CD4-positive, alpha-beta T cell treated with Interleukin-10 for 1 hour (primary cell): ENCODE measurements around the gene TRPV2.

Experiments
- DNase-seq: peaks from one replicate; pipeline ENCODE4 v3.0.0-alpha.2; 2020

Gene TRPV2

DNA sequence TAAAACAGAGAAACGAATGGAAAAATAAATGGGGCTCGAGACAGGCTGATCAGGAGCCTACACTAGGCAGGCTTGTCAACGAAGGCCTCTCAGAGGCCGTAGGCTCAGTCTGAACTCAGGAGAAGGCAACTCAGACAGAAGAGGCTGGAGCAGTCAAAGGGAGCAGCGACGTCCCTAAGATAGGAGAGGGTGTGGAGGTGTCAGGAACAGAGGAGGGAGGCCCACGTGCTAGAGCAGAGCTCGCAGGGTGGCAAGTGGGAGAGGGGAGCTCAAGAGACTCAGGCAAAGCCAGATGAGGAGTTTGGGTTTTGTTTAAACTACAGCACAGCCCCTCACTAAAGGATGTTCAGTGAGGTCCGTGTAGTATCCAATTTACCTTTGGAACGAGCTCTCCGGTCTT is 43.9 kb downstream of the TRPV2 start:
- DNase-seq = no peak

DNA sequence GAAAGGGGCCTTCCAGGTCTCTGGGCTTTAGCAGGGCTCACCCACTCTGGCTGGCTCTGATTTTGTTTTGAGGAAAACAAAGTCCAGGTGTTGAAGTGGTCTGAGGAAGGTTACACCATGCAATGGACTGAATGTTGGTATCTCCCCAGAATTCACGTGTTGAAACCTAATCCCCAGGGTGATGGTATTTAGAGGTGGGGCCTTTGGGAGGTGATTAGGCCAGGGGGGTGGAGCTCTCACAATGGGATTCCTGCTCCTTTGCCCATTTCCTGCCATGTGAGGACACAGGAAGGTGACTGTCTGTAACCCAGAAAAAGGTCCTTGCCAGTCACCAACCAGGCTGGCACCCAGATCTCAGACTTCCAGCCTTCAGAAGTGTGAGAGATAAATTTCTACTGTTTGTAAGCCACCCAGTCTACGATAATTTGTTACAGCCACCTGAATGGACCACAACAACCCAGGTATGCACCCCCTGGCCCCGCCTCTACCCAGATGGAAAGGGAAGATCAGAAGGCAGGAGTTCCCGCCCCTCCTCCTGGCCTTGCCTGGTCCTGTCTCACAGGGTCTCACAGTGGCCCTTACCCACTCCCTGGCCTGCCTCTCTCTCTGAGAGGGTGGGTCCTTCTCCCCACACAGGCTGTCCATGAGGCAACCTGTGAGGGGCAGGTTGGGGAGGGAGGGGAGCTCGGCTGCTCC is 44.6 kb downstream of the TRPV2 start:
- DNase-seq = no peak

DNA sequence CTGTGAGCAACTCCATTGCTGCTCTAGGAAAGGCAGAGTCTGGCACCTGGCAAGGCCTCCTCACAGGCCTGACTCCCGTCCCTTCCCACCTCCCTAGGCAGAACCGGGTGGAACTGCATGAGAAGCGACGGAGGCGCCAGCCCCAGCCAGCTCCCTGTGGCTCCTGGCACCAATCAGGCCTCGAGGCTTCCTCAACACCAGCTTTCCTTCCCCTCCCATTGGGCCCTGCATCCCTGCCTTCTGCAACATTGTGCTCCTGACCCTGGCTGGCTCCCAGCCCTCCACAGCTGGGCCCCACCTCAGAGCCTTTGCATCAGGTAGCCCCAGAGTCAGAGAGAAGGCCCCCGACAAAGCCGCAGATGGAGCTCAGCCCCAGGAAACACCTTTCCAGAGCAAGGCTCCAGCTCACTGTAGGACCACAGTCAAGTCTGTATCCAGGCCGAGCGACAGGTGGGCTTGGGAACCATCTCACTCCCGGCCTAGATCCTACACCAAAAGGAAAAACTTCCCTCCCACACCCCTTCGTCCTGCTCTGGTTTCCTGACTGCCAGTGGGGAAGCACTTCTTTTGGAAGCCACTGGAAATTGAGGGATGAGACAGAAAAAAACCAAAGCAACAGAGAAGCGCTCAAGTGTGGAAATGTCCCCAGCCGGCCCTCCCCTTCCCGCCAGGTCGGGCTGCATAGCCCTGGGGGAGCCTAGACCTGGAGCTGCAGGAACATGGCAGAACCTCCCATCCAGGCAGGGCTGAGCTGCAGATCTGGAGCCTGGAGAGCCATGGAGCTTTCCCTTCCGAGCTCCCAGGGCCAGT is 45.6 kb downstream of the TRPV2 start:
- no peak for DNase-seq

DNA sequence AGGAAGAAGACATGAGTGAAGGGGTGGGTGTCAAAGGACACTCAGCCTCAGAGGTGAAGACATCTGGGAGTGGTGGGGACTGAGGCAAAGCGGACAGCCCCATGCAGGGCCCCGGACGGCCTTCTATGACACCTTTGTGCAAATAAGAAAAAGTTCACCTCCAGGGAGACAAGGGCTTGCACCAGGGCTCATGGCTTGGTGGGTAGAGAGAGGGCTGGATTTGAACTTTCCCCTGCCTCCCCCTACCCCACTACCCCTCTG is 46.2 kb downstream of the TRPV2 start:
- no peak for DNase-seq

DNA sequence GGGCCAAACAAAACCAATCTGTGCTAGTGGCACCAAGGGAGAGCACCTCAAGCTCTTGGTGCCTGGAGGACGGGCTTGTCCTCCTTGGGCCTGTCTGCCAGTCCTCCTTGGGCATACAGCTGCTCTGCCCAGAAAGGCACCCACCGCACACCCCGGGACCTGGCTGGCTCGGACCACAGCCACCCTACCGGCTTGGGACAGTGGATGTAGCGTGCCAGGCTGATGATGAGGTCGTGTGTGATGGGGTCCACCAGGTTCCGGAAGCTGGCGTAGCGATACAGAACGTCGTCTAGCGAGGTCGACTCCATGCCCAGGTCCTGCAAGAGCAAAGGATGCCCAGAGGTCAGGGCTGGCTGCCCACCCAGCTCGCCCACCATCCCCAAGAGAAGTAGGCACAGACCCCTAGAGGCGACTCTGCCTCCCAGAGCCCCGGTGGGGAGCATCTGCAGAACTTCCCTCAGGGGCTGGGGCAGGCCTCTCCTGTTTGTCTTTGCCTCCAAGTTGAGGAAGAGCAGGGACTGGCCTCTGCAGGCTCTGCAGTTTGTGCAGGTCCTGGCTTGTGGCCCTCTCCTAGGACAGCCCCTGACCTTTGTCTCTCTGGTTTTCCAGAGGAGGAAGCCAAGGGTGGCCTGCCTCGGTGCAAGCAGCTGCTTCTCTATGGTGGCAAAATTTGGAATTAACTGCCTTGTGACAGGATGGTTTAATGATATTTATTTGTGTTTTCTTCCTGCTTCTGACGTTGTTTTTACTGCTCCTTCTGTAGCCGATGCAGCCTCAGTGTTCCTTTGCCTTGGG is 46.9 kb downstream of the TRPV2 start:
- DNase-seq = no peak

DNA sequence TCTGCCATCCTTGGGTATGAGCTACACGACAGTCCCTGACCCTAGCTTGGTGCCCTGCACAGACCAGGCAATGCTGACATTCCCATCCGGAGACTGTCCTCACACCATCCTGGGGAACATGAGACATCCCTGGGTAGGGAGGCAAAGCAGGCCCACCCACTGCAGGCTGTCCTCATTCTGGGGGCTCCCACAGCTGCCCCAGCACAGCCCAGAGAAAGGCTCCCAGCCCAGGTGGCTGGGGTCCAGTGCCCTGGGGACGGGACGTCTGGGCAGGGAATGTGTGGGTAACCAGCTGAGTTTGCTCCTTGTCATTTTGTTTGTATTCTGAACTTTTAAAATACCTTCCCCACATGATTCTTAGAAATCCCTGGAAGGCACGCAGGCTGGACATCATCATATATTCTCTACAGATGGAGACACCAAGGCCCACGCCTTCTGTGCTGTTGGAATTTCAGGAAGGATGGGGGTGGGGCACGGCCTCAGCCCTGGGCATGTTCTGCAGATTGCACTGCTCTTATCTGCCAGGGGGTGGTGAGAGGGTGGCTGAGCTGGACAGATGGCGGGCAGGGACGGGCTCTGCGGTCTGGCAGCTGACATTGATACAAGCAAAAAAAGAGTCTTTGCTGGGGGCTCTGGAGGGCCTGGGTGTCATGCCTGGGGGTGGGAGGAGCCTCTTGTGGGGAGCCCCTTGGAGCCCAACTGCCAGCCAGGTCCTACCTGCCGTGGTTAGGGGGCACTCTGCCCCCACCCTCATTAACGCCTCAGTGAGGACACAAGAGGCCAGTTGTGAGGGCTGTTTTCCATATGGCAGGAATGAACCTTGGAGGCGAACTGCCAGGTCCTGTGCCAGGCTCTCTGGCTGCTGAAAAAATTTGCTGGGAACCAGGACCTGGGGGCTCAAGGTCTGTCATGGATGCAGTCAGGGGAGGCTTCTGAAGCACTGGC is 48.3 kb downstream of the TRPV2 start:
- DNase-seq = no peak

DNA sequence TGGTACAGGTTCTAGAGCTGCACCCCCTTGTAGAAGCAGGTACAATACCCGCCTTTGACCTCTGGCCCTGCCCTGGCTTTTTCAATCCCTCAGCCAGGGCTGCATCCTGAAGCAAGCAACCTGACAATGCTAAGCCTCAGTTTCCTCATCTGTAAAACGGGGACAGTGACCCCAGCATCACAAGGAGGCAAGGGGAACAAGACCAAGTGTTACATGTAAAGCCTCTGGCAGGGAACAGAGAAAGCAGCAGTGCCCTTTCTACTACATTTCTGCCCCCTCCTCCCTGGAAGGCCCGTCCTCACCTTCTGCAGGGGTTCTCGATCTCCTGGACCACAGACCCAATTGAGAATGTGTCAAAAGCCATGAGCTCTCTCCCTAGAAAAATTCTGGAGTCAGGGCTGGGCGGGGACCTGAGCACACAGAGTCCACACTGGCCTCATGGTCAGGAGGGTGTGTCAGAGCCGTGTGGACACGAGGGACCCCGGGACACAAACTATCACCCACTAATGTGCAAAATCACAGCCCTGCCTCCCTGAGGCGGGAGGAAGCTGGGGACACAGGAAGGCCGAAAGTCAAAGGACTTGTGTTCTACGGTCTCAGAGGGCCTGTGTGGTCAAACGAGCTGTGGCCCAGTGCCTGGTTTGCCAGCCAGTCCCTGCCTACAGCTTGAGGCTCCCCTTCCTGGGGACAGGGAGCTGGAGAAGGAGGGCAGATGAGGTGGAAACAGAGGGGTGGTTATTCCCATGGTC is 49.1 kb downstream of the TRPV2 start:
- DNase-seq = no peak

DNA sequence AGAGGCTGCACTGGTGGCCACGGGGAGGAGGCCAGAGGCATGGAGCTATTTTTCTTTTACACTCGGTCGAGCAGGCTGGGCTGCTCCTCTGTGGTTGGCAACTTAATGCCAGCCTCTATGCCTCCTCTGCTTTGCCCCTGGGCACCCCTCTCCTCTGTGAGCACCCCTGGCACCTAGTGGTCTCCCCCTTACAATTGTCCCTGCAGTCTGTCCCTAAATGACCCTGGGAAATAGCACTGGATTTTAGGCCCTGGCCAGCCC is 49.6 kb downstream of the TRPV2 start:
- DNase-seq = no peak

DNA sequence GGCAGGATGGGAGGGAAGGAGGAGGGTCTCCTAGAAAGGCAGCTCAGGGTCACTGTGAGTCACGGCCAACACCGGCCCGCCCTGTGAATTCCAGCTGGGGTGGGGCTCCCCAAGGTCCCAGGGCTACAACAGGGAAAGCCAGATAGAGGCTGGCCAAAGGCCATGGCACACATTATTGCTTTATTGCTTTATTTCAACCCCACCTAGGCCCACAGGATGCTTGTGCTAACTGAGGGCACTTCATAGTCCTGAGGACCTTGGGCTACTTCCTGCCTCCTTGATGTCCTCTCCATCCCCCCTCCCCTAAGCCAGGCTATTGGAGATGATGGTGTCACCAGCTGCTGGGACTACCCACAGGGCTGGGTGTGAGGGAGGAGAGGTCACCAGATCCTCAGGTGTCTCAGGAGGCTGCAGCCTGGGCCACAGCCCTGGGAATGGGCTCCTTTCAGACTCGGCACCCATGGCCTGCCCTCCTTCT is 50.5 kb downstream of the TRPV2 start:
- no peak for DNase-seq

DNA sequence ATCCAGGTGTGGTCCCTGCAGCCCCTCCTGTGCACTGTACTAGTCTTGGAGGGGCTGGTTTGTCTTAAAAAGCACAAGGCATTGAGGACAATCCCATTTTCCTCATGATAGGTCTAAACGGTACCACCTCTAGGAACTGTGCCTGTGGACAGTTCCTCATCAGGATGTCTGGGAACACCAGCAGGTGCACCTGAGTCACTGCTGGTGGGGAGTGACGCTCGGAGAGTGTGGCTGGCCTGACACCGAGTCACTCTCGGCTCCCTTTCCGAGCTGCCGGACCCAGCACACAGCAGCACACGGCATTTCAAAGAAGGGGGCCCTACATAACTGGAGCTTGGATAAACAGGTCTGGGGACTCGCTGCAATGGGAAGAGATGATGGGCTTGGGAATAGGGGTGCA is 51.0 kb downstream of the TRPV2 start:
- no peak for DNase-seq

DNA sequence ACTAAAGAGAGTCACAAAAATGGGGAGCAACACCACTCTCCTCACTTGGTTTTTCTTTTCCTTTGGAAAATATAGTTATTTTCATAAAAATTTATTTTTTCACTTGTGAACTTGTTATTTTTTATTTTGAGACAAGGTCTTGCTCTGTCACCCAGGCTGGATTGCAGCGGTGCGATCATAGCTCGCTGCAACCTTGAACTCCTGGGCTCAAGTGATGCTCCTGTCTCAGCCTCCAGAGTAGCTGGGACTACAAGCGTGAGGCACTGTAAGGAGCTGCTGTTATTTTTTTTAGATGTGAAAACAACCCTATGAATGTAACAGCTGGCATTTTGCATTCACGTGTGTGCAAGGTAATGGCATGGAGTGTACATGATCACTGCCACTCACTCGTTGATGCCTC is 51.7 kb downstream of the TRPV2 start:
- no peak for DNase-seq

DNA sequence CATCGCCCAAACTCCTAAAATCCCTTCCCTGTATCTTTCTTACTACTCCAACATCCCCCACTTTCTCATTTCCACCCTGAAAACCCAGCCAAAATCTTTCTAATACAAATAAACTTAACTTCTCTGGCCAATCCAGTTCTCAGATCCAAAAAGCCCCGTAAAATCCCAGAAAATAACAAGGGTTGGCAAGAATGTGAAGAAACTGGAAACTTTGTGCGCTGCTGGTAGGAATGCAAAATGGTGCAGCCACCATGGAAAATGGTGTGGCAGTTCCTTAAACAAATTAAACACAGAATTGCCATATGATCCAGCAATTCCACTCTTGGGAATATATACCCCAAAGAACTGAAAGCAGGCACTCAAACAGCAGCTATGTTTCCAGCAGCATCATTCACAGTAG is 52.5 kb downstream of the TRPV2 start:
- DNase-seq = no peak

DNA sequence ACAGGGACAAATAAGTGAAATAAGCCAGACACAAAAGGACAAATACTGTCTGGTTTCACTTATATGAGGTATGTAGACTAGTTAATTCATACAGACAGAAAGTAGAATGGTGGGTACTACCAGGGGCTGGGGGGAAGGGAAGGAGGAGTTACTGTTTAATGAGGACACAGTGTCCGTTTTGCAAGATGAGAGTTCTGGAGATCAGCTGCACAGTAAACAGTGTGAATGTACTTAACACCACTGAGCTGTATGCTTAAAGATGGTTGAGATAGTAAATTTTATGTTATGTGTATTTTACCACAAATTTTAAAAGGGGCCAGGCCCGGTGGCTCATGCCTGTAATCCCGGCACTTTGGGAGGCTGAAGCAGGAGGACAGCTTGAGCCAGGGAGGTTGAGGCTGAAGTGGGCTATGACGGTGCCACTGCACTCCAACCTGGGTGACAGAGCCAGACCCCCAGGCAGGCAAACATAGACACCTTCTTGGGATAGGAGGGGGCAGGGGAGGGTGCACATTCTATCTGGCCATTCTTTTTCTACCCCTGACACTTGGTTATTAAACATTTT is 53.1 kb downstream of the TRPV2 start:
- DNase-seq = no peak

DNA sequence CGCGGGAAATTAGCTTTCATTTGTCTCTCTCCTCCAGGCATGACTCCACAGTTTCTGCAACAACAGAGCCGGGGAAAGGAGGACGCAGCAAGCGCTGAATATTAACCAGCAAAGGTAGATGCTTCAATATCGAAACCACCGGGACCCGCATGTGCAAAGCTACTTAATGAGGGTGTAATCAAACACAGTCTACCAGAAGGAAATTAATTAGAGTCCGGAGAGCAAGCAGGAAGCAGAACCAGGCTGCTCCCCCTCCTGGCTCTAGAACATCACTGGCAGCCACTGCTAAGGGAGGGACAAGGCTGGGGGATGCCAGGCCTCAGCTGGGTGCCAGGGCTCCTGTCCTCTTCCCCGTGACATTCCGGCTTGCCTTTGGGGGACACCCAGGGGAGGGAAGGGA is 54.9 kb downstream of the TRPV2 start:
- no peak for DNase-seq

DNA sequence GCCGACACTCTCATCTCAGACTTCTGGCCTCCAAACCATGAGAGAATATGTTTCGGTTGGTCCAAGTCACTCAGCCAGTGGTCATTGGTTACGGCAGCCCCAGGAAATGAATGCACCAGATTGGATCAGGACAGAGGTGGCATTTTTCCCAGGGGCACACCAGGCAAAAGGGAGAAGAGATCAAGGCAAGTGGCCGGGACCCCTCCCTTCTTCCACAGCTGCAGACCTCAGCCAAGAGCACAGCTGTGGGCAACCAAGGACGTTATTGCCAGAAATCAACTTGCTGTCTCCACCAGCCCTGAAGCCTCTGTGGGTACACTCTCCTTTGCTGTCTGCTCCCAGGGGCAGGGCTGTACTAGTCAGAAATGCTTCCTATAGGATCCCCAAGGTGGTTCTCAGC is 55.9 kb downstream of the TRPV2 start:
- no peak for DNase-seq

DNA sequence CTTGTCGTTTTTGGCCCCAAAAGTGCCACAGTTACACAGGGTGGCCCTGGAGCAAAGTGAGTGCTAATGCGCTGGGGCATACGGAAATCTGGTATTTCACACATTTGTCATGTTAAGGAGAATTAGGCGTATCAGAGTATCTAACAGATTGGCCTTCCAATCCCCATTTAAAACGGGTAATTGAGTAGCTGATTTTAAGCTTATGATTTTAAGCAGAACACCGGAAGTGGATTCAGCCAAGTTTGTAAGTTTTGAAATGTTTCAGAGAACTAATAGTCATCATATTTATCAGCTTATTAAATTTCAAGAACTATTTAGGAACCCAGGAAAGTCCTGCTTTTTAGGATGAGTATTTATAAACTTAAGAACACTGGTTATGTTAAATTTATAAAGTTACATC is 57.2 kb downstream of the TRPV2 start:
- no peak for DNase-seq

DNA sequence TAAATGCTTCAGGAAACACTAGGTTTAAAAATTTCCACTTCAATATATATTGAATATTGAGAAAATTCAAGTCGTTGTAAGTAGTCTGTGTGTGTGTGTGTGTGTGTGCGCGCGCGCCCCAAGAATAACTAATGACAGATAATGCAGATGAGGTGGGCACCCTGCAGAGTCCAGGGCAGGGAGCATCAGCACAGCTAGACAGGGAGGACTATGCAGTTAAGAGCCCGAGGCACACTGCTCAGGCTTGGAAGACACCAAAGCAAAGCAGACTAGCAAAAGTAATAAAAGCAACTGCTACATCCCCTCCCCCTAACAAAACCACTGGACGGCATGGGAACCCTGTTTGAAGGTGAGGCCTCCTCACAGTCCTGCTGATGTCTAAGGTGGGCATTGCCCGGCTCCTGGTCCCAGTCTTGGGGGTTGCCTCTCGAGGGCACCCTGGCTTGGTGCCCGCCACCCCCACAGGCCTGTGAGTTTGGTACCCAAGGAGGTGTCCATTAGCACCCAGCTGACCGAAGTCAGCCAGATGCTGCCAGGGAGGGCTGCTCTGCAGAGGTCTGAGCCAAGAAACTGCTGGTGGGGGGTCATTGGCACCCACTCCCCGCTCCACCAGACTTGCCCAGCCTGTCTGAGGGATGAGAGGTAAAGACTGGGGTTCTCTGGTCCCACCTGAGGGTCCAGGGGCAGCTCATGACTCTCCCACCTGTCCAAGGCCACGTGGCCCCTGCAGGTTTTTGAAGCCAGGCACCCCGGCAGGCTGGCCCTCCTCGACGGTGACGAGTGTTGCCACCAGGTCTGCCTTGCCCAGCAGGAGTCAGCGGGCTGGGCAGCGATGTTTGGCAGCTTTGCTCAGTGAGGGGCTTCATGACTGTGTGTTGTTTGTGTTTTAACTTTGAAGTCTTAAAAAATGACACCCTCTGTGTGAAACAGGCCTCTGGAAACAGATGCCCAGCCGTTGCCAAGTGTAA is 58.0 kb downstream of the TRPV2 start:
- DNase-seq = no peak

DNA sequence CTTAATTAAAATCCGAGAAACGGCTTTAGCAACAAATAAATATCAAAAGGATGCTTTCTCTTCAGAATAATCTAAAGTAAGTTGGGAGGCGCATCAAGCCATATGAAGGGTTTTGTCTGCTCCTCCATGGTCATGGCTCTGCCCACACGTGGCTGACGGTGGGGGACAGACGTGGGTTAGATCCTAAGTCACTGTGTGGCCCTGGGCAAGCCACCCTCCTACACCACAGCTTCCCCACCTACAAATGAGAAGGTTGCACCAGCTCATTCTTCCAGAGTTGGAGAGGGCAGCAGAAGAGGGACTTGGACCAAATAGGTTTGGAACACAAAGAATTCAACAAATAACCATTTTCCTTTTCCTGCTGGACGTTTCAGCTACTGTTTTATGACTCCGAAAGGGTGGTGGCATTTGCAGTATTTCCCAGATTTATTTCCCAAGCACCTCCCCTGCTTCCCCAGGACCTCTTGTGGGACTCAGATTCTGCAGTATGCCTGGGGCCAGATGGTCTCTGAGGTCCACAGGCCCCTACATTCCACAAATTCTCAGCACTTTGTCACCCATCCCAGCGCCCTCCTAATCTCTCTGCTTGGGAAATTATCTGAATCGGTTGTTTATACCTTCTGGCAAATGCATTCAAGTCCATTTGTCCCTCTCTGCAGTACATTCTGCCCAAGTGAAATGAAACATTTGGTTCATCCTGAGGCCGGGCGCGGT is 58.8 kb downstream of the TRPV2 start:
- DNase-seq = no peak

DNA sequence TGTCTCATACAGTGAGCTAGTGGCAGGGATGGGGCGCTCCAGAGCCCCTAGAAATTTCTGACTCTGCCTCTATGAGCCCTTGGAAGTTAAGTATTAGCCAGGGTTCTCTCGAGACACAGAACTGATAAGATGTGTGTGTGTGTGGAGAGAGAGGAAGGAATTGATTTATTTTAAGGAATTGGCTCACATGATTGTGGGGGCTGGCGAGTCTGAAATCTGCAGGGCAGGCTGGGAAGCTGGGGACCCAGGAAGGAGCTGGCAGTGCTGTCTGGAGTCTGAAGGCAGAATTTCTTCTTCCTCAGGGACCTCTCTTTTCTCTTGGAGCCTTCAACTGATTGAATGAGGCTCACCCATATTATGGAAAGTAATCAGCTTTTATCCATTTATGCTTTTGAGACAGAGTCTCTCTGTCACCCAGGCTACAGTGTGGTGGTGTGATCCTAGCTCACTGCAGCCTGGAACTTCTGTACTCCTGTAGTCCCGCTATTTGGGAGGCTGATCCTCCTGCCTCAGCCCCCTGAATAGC is 59.9 kb downstream of the TRPV2 start:
- no peak for DNase-seq

DNA sequence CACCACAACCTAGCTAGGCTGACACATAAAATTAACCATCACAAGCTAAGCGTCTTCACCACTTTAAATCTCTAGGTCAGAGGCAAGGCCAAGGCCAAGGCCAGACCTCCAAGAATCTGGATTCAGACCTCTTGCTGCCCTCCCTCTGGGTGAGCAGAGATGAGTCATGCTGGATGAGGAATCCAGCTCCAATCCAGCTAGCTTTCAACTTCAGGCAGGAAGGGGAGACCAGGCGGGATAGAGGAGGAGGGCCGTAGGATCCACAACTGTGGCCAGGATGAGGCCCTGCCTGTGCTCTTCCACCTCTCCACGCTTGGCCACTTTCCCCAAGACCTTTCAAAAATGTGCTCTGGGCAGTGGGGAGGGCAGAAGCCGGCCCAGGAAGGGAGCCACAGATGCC is 61.9 kb downstream of the TRPV2 start:
- no peak for DNase-seq
